ENCODE measurements around the gene TBL2.
"Not testable (repeated sequence)": the region's sequence is repeated elsewhere in the genome, so short reads cannot be mapped to it uniquely, and the experiment has no call there.

DNA sequence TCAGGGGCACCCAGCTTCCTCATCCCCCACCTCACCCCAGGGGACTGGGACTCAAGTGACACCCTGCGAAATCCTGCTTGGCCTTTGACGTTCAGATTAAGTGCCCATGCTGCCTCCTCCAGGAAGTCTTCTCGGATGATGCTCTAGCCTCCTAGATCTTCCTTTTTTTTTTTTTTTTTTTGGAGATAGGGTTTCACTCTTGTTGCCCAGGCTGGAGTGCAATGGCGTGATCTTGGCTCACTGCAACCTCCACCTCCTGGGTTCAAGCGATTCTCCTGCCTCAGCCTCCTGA is 29.3 kb upstream of the TBL2 start:
- TF ChIP-seq EZH2phosphoT487 (IDR thresholded peaks at IDR 0.05; ENCODE audit: borderline replicate concordance), result not testable (repeated sequence)
- TF ChIP-seq, protein P1, sequence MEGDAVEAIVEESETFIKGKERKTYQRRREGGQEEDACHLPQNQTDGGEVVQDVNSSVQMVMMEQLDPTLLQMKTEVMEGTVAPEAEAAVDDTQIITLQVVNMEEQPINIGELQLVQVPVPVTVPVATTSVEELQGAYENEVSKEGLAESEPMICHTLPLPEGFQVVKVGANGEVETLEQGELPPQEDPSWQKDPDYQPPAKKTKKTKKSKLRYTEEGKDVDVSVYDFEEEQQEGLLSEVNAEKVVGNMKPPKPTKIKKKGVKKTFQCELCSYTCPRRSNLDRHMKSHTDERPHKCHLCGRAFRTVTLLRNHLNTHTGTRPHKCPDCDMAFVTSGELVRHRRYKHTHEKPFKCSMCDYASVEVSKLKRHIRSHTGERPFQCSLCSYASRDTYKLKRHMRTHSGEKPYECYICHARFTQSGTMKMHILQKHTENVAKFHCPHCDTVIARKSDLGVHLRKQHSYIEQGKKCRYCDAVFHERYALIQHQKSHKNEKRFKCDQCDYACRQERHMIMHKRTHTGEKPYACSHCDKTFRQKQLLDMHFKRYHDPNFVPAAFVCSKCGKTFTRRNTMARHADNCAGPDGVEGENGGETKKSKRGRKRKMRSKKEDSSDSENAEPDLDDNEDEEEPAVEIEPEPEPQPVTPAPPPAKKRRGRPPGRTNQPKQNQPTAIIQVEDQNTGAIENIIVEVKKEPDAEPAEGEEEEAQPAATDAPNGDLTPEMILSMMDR (conservative IDR thresholded peaks at IDR 0.05; ENCODE audit: low read length), result not testable (repeated sequence)
